ENCODE results near the gene DPEP3. TPM values are rescaled to one million over a fixed set of nuclear protein-coding genes. Genes with fewer than 3 reads are reported as not detected.

Gene DPEP3
- total RNA-seq, 1 experiment from 2014 or later: 1.6 TPM

DNA sequence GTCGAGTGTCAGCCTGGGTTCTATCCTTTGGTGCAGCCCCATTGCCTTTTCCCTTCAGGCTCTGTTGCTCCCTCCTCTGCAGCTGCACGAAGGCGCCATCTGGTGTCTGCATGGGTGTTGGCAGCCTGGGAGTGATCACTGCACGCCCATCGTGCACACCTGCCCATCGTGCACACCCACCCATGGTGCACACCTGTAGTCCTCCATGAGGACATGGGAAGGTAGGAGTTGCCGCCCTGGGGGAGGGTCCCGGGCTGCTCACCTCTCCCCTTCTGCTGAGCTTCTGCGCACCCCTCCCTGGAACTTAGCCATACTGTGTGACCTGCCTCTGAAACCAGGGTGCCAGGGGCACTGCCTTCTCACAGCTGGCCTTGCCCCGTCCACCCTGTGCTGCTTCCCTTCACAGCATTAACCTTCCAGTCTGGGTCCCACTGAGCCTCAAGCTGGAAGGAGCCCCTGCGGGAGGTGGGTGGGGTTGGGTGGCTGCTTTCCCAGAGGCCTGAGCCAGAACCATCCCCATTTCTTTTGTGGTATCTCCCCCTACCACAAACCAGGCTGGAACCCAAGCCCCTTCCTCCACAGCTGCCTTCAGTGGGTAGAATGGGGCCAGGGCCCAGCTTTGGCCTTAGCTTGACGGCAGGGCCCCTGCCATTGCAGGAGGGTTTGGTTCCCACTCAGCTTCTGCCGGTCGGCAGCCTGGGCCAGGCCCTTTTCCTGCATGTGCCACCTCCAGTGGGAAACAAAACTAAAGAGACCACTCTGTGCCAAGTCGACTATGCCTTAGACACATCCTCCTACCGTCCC is 51.5 kb downstream of the DPEP3 start (continued):
- TF ChIP-seq, protein P1, sequence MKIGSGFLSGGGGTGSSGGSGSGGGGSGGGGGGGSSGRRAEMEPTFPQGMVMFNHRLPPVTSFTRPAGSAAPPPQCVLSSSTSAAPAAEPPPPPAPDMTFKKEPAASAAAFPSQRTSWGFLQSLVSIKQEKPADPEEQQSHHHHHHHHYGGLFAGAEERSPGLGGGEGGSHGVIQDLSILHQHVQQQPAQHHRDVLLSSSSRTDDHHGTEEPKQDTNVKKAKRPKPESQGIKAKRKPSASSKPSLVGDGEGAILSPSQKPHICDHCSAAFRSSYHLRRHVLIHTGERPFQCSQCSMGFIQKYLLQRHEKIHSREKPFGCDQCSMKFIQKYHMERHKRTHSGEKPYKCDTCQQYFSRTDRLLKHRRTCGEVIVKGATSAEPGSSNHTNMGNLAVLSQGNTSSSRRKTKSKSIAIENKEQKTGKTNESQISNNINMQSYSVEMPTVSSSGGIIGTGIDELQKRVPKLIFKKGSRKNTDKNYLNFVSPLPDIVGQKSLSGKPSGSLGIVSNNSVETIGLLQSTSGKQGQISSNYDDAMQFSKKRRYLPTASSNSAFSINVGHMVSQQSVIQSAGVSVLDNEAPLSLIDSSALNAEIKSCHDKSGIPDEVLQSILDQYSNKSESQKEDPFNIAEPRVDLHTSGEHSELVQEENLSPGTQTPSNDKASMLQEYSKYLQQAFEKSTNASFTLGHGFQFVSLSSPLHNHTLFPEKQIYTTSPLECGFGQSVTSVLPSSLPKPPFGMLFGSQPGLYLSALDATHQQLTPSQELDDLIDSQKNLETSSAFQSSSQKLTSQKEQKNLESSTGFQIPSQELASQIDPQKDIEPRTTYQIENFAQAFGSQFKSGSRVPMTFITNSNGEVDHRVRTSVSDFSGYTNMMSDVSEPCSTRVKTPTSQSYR (CRISPR knock-in tag; IDR thresholded peaks at IDR 0.05): peak; percentile 21; the same call in 1 of the 2 replicates
- TF ChIP-seq NFATC4 (CRISPR knock-in tag; IDR thresholded peaks at IDR 0.05) (no peak), HMGA2 (CRISPR knock-in tag; IDR thresholded peaks at IDR 0.05) (no peak), ZNF138 (CRISPR knock-in tag; conservative IDR thresholded peaks at IDR 0.05) (no peak), ELF4 (CRISPR knock-in tag; IDR thresholded peaks at IDR 0.05; ENCODE audit: low read depth) (no peak), TP53 (CRISPR knock-in tag; IDR thresholded peaks at IDR 0.05) (no peak), SOX15 (CRISPR knock-in tag; IDR thresholded peaks at IDR 0.05) (no peak), NR2C2 (CRISPR knock-in tag; IDR thresholded peaks at IDR 0.05) (0 out of 2 replicates have a peak, but pooled peaks have one; percentile 39), NR1H2 (CRISPR knock-in tag; IDR thresholded peaks at IDR 0.05) (no peak), MXD4 (CRISPR knock-in tag; IDR thresholded peaks at IDR 0.05; ENCODE audit: borderline replicate concordance) (no peak), ATF1 (CRISPR knock-in tag; IDR thresholded peaks at IDR 0.05) (no peak), OVOL2 (CRISPR knock-in tag; IDR thresholded peaks at IDR 0.05; ENCODE audit: borderline replicate concordance) (no peak), RELA (CRISPR knock-in tag; IDR thresholded peaks at IDR 0.05; ENCODE audit: borderline replicate concordance) (no peak), FOXP1 (CRISPR knock-in tag; IDR thresholded peaks at IDR 0.05; ENCODE audit: borderline replicate concordance) (no peak), KAT7 (CRISPR knock-in tag; IDR thresholded peaks at IDR 0.05; ENCODE audit: borderline replicate concordance) (no peak)
- TF ChIP-seq, protein P2, sequence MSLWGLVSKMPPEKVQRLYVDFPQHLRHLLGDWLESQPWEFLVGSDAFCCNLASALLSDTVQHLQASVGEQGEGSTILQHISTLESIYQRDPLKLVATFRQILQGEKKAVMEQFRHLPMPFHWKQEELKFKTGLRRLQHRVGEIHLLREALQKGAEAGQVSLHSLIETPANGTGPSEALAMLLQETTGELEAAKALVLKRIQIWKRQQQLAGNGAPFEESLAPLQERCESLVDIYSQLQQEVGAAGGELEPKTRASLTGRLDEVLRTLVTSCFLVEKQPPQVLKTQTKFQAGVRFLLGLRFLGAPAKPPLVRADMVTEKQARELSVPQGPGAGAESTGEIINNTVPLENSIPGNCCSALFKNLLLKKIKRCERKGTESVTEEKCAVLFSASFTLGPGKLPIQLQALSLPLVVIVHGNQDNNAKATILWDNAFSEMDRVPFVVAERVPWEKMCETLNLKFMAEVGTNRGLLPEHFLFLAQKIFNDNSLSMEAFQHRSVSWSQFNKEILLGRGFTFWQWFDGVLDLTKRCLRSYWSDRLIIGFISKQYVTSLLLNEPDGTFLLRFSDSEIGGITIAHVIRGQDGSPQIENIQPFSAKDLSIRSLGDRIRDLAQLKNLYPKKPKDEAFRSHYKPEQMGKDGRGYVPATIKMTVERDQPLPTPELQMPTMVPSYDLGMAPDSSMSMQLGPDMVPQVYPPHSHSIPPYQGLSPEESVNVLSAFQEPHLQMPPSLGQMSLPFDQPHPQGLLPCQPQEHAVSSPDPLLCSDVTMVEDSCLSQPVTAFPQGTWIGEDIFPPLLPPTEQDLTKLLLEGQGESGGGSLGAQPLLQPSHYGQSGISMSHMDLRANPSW (CRISPR knock-in tag; conservative IDR thresholded peaks at IDR 0.05; ENCODE audit: low read depth): no peak
- TF ChIP-seq, protein P3, sequence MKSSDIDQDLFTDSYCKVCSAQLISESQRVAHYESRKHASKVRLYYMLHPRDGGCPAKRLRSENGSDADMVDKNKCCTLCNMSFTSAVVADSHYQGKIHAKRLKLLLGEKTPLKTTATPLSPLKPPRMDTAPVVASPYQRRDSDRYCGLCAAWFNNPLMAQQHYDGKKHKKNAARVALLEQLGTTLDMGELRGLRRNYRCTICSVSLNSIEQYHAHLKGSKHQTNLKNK (CRISPR knock-in tag; IDR thresholded peaks at IDR 0.05): no peak
- TF ChIP-seq, protein P4, sequence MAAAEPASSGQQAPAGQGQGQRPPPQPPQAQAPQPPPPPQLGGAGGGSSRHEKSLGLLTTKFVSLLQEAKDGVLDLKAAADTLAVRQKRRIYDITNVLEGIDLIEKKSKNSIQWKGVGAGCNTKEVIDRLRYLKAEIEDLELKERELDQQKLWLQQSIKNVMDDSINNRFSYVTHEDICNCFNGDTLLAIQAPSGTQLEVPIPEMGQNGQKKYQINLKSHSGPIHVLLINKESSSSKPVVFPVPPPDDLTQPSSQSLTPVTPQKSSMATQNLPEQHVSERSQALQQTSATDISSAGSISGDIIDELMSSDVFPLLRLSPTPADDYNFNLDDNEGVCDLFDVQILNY (CRISPR knock-in tag; IDR thresholded peaks at IDR 0.05): no peak
- TF ChIP-seq, protein P5, sequence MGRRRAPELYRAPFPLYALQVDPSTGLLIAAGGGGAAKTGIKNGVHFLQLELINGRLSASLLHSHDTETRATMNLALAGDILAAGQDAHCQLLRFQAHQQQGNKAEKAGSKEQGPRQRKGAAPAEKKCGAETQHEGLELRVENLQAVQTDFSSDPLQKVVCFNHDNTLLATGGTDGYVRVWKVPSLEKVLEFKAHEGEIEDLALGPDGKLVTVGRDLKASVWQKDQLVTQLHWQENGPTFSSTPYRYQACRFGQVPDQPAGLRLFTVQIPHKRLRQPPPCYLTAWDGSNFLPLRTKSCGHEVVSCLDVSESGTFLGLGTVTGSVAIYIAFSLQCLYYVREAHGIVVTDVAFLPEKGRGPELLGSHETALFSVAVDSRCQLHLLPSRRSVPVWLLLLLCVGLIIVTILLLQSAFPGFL (CRISPR knock-in tag; IDR thresholded peaks at IDR 0.05; ENCODE audit: borderline replicate concordance): no peak
- TF ChIP-seq, protein P6, sequence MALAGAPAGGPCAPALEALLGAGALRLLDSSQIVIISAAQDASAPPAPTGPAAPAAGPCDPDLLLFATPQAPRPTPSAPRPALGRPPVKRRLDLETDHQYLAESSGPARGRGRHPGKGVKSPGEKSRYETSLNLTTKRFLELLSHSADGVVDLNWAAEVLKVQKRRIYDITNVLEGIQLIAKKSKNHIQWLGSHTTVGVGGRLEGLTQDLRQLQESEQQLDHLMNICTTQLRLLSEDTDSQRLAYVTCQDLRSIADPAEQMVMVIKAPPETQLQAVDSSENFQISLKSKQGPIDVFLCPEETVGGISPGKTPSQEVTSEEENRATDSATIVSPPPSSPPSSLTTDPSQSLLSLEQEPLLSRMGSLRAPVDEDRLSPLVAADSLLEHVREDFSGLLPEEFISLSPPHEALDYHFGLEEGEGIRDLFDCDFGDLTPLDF (CRISPR knock-in tag; IDR thresholded peaks at IDR 0.05): no peak
- TF ChIP-seq, protein P7, sequence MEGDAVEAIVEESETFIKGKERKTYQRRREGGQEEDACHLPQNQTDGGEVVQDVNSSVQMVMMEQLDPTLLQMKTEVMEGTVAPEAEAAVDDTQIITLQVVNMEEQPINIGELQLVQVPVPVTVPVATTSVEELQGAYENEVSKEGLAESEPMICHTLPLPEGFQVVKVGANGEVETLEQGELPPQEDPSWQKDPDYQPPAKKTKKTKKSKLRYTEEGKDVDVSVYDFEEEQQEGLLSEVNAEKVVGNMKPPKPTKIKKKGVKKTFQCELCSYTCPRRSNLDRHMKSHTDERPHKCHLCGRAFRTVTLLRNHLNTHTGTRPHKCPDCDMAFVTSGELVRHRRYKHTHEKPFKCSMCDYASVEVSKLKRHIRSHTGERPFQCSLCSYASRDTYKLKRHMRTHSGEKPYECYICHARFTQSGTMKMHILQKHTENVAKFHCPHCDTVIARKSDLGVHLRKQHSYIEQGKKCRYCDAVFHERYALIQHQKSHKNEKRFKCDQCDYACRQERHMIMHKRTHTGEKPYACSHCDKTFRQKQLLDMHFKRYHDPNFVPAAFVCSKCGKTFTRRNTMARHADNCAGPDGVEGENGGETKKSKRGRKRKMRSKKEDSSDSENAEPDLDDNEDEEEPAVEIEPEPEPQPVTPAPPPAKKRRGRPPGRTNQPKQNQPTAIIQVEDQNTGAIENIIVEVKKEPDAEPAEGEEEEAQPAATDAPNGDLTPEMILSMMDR (IDR thresholded peaks at IDR 0.05): peak; percentile 67
- TF ChIP-seq, protein P8, sequence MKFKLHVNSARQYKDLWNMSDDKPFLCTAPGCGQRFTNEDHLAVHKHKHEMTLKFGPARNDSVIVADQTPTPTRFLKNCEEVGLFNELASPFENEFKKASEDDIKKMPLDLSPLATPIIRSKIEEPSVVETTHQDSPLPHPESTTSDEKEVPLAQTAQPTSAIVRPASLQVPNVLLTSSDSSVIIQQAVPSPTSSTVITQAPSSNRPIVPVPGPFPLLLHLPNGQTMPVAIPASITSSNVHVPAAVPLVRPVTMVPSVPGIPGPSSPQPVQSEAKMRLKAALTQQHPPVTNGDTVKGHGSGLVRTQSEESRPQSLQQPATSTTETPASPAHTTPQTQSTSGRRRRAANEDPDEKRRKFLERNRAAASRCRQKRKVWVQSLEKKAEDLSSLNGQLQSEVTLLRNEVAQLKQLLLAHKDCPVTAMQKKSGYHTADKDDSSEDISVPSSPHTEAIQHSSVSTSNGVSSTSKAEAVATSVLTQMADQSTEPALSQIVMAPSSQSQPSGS (CRISPR knock-in tag; IDR thresholded peaks at IDR 0.05; ENCODE audit: borderline replicate concordance, low read depth): no peak

Measured in WTC11 (cell line).